HEK293T (cell line): Measurements from ENCODE around the gene ZNF681.

ENCODE experiments used
- CTCF ChIA-PET: fragments of 350-600 bp; formaldehyde crosslinking; extraction: SDS; loops from one replicate; lab custom pipeline; 2021; ENCODE audit warnings: antibody characterized with exemption, inconsistent platforms; lab: Yijun Ruan, JAX
- POLR2A ChIA-PET: fragments of 350-600 bp; formaldehyde crosslinking; extraction: SDS; loops from one replicate; lab custom pipeline; 2020; ENCODE audit warnings: antibody characterized with exemption, inconsistent platforms; lab: Yijun Ruan, JAX
- DNase-seq: peaks from one replicate; pipeline ENCODE4 v3.0.0; 2012; ENCODE audit warnings: mixed read lengths; ENCODE audit errors: extremely low spot score
- ARNT ChIP-seq: fragments of 450-650 bp; IDR thresholded peaks from 2 replicates; pipeline ENCODE4 v1.6.1; 2017; ENCODE audit warnings: mild to moderate bottlenecking
- BHLHE40 ChIP-seq: fragments of 450-650 bp; IDR thresholded peaks from 2 replicates; pipeline ENCODE4 v1.6.1; 2016; ENCODE audit warnings: mild to moderate bottlenecking, moderate library complexity, borderline replicate concordance
- CTBP1 ChIP-seq: fragments of 450-650 bp; IDR thresholded peaks from 2 replicates; pipeline ENCODE4 v1.6.1; 2016; ENCODE audit warnings: borderline replicate concordance
- ELF4 ChIP-seq: fragments of 450-650 bp; IDR thresholded peaks from 2 replicates; pipeline ENCODE4 v1.6.1; 2017; ENCODE audit warnings: antibody characterized with exemption
- FOXA1 ChIP-seq: fragments of 450-650 bp; IDR thresholded peaks from 2 replicates; pipeline ENCODE4 v1.6.1; 2016; ENCODE audit warnings: mild to moderate bottlenecking
- FOXK2 ChIP-seq: fragments of 450-650 bp; IDR thresholded peaks from 2 replicates; pipeline ENCODE4 v1.6.1; 2016; ENCODE audit warnings: mild to moderate bottlenecking
- FOXM1 ChIP-seq: fragments of 450-650 bp; IDR thresholded peaks from 2 replicates; pipeline ENCODE4 v1.6.1; 2017; ENCODE audit warnings: mild to moderate bottlenecking, borderline replicate concordance
- HDGF ChIP-seq: fragments of 450-650 bp; IDR thresholded peaks from 2 replicates; pipeline ENCODE4 v1.6.1; 2017; ENCODE audit warnings: antibody characterized with exemption, borderline replicate concordance
- L3MBTL2 ChIP-seq: fragments of 450-650 bp; conservative IDR thresholded peaks from 2 replicates; pipeline ENCODE4 v1.6.1; 2016; ENCODE audit warnings: mild to moderate bottlenecking
- LEF1 ChIP-seq: fragments of 450-650 bp; IDR thresholded peaks from 2 replicates; pipeline ENCODE4 v1.6.1; 2017; ENCODE audit warnings: mild to moderate bottlenecking, borderline replicate concordance
- NFRKB ChIP-seq: fragments of 450-650 bp; IDR thresholded peaks from 2 replicates; pipeline ENCODE4 v1.6.1; 2016; ENCODE audit warnings: mild to moderate bottlenecking, moderate library complexity
- PKNOX1 ChIP-seq: fragments of 450-650 bp; IDR thresholded peaks from 2 replicates; pipeline ENCODE4 v1.6.1; 2016
- SP1 ChIP-seq: fragments of 450-650 bp; IDR thresholded peaks from 2 replicates; pipeline ENCODE4 v1.6.1; 2017
- SUZ12 ChIP-seq: fragments of 450-650 bp; IDR thresholded peaks from 2 replicates; pipeline ENCODE4 v1.6.1; 2016; ENCODE audit warnings: mild to moderate bottlenecking
- TARDBP ChIP-seq: fragments of 450-650 bp; IDR thresholded peaks from 2 replicates; pipeline ENCODE4 v1.6.1; 2016
- ZNF384 ChIP-seq: fragments of 450-650 bp; IDR thresholded peaks from 2 replicates; pipeline ENCODE4 v1.6.1; 2016

ZNF681 gene

GRCh38 chr19:23718802-23719201 is 39.9 kb downstream of the ZNF681 start:
- no peak for DNase-seq
- ChIA-PET CTCF (no interaction called here), POLR2A (no interaction called here)
- TF ChIP-seq TARDBP (no peak), FOXM1 (no peak), PKNOX1 (no peak), FOXK2 (no peak), ARNT (no peak), SUZ12 (no peak), HDGF (no peak), NFRKB (no peak), SP1 (no peak), BHLHE40 (no peak), FOXA1 (no peak), CTBP1 (no peak), L3MBTL2 (no peak), ZNF384 (no peak), ELF4 (no peak), LEF1 (no peak)

GRCh38 chr19:23716792-23717191 is 41.9 kb downstream of the ZNF681 start:
- CTCF ChIA-PET = no interaction called here
- POLR2A ChIA-PET = no interaction called here
- TF ChIP-seq FOXA1 (no peak), PKNOX1 (no peak), ZNF384 (no peak), ELF4 (no peak), LEF1 (no peak), NFRKB (no peak), CTBP1 (no peak), L3MBTL2 (no peak), FOXM1 (no peak), FOXK2 (no peak), BHLHE40 (no peak), SP1 (no peak), TARDBP (no peak), ARNT (no peak), HDGF (no peak), SUZ12 (no peak)
- no peak for DNase-seq

- no peak for DNase-seq
- ChIA-PET POLR2A (no interaction called here), CTCF (no interaction called here)
- TF ChIP-seq NFRKB (no peak), HDGF (no peak), SP1 (no peak), TARDBP (no peak), FOXM1 (no peak), FOXA1 (no peak), BHLHE40 (no peak), CTBP1 (no peak), FOXK2 (no peak), ARNT (no peak), PKNOX1 (no peak), L3MBTL2 (no peak), LEF1 (no peak), ELF4 (no peak), SUZ12 (no peak)
These were observed 49.3 kb downstream of the ZNF681 start for GRCh38 chr19:23709347-23709746.

- ChIA-PET CTCF (no interaction called here), POLR2A (no interaction called here)
- DNase-seq = no peak
- TF ChIP-seq HDGF (no peak), ELF4 (no peak), CTBP1 (no peak), PKNOX1 (no peak), ZNF384 (no peak), SP1 (no peak), NFRKB (no peak), L3MBTL2 (no peak), FOXM1 (no peak), FOXA1 (no peak), FOXK2 (no peak), TARDBP (no peak), SUZ12 (no peak), LEF1 (no peak), ARNT (no peak), BHLHE40 (no peak)
These were observed 52.0 kb downstream of the ZNF681 start for GRCh38 chr19:23706657-23707056.

- POLR2A ChIA-PET = interaction anchor here (1.5 kb wide), 1 partner anchor 13 kb away, joined by 12 read pairs; the partner anchor contains the start of gene ZNF675
- TF ChIP-seq ZNF384 (no peak), FOXM1 (no peak), NFRKB (no peak), SUZ12 (no peak), HDGF (no peak), TARDBP (no peak), CTBP1 (no peak), SP1 (no peak), FOXA1 (no peak), FOXK2 (no peak), ELF4 (no peak), ARNT (no peak), L3MBTL2 (no peak), LEF1 (no peak)
- CTCF ChIA-PET = no interaction called here
- no peak for DNase-seq
These were observed 59.2 kb downstream of the ZNF681 start for GRCh38 chr19:23699521-23699860.
